ENCODE data around the gene ATP8A2.

The ATP8A2 gene

DNA sequence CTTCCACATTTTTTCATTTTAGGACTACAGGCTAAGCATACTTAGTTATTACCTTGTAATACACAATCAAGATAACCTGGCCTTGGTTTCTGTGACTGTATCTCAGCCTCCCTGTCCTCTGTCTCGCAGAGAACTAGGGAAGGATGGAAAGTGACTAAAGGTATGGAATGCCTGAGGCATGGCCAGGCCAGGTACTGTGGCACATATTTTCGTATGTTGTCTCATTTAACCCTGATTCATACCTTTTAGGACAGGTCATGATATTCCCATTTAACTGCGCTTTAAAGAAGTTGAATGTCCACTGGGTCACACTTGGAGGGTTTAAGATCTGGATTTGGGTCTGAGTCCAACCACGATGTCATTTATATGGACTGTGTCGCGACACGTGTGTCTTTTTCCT lies 357.4 kb downstream of the ATP8A2 start:
- no peak for DNase-seq (ENCODE audit: low read depth, low spot score)

DNA sequence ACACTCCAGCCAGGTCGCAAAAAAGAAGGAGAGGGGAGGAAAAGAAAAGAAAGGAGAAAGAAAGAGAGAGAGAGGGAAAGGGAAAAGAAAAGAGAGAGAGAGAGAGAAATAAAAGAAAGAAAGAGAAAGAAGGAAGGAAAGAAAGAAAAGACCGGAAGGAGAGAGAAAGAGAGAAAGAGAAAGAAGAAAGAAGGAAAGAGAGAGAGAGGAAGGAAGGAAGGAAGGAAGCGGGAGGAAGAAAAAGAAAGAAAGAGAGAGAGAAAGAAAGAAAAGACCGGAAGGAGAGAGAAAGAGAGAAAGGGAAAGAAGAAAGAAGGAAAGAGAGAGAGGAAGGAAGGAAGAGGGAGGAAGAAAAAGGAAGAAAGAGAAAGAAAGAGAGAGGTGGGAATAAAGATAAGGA lies 359.3 kb downstream of the ATP8A2 start:
- DNase-seq (ENCODE audit: low read depth, low spot score), result no peak

DNA sequence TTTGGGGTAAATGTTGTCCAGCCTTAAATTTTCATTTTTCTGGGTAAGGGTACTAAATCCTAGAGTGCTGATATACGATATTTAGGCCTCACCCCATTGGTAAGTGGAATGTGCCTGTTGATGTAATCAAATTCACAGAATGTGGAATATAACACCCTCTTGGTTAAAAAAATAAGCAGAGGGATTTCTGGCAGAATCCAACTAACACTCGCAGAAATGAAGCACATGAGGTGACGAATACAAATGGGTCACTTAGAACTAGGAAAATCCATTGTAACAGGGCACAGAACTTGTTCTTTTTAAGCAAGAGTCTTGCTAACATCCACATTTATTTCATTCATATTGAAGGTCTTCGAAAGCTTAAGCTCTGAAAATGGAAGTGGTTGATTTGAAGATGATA lies 359.8 kb downstream of the ATP8A2 start:
- no peak for DNase-seq (ENCODE audit: low read depth, low spot score)

DNA sequence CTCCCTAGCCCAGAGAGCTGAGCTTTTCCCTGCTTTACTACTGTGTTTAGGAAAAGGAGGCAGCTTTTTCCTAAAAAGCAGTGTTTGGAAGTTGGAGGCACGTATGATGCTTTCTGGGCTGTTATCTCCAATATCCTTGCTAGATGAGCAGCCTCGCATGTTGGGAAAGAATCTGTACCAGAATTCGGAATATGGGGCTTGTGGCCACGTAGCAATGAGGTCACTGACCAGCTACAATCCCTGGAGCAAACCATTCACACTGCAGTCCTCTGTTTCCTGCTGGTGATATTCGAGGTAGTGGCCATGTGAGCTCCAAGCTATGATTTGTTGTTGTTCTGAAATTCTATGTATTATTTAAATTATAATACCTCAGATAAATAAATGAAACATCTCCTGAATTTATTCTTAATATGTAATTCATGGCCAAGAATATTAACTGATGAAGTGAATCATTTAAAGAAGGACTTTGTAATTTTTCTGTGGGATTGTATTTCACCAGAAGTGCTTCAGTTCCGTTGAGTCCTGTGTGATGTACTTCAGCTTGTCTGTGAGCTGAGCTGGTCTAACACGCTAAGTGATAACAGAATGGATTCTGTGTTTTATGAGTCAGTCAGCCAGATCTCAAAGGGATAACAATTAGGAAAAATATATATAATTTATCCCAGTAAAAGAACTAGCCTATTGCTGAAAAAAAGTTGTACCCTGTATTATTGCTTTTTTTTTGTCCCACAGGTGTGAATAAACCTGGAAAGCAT lies 360.5 kb downstream of the ATP8A2 start:
- DNase-seq (ENCODE audit: low read depth, low spot score), result no peak

DNA sequence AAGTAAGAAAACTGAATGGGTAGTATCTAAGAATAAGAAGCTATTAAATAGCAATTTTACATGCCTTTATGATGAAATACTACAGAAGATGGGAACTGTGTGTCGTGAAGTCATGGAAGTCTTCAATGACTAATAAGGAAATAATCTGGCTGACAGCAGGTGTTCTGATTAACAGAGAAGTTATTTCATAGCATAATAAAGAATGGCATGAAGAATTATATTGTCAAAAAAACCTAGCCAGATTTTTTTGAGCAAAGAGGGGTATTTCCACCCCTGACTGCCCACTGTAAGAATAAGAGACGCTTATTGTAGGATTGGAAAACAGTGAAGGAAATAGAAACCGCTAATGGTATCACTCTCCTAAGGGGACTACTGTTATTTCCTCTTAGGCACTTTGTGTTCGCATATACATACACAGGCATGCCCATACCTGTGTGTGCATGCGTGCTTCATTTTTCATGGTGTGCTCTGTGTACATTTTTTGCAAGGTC lies 361.3 kb downstream of the ATP8A2 start:
- DNase-seq (ENCODE audit: low read depth, low spot score), result no peak

DNA sequence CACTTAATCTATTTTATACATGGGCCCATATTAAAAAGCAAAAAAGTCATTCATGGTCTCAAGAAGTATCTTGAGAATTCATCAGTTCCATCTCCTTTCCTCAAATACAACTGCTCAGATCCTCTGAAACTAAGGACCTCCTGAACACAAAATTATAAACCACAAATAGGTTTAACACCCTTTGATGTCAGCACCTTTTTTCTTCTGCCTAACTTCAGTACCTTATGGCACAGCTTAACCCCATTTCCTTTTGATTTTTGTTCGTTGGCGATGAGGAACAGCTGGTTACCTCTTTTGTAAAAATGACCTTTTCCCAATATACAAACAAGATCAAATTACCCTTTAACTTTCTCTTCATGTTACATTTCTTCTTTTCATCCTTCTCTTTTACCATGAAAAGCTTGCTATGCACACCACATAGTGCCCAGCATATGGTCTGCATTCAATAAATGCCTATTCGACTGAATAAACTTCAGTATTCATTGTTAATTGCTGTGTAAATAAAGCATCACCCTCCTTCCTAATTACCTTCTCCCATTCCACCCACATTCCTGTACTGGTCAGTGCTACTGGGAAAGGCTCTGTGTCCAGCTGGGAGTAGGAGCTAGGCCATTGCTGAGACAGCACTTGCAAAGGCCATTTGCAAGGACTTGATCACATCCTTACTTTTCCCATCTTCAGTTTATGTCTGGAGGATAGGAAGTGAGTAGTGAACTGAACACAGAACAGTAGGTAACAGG lies 362.1 kb downstream of the ATP8A2 start:
- DNase-seq (ENCODE audit: low read depth, low spot score), result no peak

DNA sequence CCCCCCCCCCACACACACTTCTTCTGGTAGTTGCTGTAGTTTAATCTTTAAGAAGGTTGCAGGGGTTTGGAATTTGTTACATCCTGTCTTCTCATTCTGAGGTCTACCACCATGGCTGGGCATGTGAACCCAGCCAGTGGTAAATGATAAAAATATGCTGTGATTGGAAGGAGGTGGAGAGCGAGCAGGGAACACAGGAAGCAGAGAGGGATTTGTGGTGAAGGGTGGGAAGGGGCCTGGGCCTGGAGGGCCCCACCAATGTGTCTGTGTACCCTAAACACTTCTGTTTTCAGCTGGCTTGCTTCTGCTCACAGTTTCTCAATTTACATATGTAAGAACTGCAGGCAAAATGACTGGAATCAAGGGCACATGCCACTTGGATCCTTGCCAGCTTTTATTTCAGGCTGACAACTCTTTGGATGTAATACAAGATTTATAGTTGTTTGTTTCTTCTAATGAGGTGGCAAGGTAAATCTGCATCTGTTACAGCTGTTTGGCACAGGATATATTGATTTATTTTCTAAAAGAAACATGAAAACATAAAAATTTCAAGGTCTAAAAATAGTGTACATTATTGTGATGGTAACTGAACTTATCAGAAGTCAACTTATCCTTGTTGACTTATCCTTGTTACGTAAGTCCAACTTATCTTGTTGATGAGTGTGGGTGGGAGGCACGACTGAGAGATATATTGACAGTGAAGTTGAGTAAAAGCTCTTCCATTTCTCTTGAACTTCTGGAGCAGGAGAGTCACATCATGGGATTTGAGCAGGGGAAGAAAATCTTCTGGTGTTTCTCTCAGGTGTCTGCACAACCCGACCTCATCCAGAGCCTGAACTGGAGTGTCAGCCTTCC lies 366.8 kb downstream of the ATP8A2 start:
- no peak for DNase-seq (ENCODE audit: low read depth, low spot score)

DNA sequence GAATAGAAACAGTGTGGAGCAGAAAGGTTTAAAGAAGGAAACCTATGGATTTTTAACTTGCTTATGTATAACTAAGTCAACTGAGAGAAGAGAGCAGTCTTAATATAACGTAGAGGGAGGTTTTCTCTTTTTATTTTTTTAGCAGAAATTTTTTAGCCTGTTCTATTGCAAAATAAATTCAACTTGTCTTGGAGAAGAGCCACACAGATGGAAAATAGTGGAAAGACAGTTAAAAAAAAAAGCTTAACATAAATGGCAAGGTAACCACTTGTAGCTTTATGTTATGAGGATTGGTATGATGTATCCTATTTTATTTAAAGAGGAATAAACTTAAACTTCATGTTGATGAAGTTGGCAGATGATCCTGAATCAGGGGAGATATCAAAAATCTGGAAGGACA lies 367.6 kb downstream of the ATP8A2 start:
- no peak for DNase-seq (ENCODE audit: low read depth, low spot score)

DNA sequence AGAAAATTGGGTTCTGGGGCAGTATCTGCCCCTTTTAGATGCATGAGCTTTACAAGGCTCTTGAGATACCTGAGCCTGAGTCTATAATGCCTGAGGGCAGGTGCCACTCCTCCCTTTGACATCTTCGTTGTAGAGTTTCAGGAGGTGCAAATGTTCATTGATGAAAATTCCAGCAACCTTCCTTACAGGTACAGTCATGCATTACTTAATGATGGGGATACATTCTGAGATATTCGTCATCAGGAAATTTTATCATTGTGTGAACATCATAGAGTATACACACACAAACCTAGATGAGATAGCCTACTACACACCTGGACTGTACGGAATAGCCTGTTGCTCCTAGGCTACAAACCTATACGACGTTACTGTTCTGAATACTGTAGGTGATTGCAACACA lies 370.0 kb downstream of the ATP8A2 start:
- no peak for DNase-seq (ENCODE audit: low read depth, low spot score)

DNA sequence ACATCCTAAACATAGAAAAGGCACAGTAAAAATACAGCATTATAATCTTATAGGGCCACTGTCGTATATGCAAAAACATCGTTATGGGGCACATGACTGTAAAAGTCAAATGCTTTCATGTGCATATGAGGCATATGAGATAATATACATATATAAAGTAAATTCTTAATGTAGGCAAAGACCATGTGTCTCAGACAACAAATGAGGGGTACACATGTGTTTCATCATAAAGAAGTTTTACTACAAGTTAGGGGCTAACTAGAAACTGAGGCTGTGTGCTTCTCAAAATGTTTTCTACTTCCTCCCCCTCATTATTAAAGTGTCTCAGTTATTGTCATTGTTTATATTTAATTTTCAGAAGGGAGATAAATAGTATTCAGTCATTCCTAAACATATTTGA lies 370.4 kb downstream of the ATP8A2 start:
- no peak for DNase-seq (ENCODE audit: low read depth, low spot score)

DNA sequence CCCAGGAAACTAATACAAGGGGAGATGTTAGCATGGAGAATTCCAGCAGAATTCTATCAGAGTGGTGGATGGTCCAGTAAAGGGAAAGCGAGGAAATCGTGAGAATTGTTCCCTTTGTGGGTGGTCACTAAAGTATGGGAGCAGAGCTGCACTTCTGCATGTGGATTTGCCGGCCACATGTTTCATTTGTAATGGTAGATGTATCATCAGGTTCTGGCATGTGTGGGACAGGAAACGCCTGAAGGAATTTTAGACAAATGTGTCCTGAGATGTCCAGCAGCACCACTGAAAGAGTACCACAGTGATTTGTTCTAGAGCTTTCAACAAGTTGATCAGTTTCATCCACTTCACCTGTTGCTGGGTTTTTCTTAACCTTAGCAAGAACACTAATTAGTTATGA lies 371.6 kb downstream of the ATP8A2 start:
- no peak for DNase-seq (ENCODE audit: low read depth, low spot score)

DNA sequence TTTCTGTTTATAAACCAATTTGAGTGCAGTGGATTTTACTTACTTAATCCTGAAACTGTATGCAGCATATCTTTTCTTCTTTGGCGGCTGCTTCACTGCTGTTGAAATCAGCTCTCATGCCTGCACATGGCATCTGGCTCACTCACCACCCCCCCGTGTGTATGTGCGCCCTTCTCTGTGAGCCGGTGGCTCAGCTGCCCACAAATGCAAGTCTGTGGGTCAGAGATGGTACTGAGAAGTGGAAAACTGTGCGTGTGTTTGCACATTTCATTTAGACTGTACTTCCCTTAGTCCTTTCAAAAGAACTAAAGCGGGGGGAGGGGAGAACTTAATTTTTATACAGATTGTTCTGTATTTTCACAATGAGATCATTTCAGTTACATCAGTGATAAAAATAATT lies 372.4 kb downstream of the ATP8A2 start:
- DNase-seq (ENCODE audit: low read depth, low spot score), result no peak

DNA sequence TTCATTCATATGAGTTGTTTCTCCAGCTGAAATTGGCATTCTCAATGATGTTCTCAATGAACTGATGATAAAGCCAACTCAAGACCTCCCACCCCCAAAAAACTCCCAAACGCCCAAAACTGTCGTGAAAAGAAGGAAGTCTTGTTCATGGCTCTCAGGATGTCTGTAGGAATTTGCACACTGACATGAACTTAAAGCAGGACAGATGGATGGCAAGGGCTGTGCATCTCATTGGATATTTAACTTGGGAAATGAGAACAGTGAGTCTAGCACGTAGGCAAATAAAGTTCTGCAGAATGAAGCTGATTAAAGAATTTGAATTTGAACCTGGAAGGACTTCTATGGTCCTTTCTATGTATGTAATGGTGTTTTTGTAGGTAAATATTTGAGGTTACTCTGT lies 374.4 kb downstream of the ATP8A2 start:
- DNase-seq (ENCODE audit: low read depth, low spot score), result no peak

DNA sequence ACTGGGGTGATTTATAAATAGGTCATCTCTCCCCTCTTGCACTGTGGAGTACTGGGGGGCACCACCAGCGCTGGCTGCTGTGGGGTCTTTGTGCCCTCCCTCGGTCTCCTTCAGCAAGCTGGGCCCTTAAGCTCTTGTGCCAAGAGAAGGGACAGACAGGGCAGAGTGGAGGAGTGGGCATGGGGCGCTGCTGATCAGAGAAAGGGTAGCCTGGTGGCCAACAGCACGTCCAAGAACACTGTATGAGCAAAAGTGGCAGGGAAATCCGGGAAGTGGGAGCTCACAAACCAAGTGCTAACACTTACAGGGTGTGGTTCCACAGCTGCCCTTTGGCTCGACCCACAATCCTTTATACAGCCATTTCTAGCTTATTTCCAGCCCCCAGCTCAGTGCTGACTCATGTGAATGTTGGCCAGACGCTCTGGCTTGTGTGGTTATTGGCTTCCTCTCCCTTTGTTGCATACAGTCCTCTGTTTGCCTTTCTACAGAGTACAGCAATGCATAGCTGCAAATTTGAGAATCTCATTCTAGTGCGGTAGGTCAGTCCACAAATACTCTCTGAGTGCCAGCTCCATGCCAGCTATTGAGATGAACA lies 381.3 kb downstream of the ATP8A2 start:
- DNase-seq (ENCODE audit: low read depth, low spot score), result no peak

DNA sequence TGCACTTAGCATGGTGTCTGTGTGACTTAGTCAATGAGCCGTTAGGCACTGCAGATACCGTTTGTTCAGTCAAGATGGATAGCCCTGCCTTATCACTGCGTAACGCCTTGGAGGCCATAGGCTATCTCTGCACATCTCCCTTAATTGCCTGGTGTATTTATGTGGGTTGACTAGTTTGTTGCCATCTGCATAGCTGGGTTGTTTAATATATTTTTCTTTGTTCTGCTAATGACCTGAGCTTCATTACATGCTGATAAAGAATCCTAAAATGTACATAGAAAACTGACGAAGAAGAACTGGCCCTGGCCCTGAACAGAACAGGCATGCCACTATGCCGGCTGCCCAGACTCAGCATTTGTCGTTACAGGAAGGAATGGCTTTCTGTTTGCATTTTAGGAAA lies 382.2 kb downstream of the ATP8A2 start:
- DNase-seq (ENCODE audit: low read depth, low spot score), result no peak

DNA sequence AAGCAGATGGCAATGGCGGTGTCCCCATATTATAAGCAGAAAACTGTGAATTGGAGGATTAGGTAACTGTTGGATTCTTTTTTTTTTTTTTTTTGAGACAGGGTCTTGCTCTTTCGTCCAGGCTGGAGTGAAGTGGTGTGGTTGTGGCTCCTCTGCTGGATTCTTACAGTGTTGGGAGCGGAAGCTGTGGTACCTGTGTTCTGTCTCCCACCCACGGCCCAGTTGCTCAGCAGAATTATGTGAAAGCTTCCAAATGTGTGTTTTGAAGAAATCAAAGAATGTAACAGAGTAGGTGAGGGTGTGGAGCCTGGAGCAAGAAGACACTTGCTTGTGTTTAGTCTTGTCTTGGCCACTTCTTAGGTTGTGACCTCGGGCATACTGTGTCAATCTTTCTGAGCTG lies 384.5 kb downstream of the ATP8A2 start:
- DNase-seq (ENCODE audit: low read depth, low spot score), result no peak

DNA sequence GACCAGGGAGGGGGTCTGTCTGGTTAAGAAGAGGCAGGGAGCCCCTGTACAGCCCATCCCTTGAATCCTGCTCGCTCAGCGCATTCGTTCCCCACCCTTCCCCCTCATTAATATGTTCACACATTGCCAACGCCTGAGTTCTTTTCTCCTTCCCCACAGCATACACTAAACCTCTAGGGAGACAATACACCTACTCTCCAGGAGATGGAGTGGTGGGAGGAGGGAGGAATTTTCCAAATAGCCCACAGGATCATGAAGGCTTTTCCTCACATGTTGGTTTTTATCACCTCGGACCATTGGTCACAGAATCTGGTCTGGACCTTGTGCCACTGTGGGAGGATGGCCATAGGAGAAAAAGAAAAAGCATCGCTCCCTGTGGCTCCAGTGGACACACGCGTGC lies 385.1 kb downstream of the ATP8A2 start:
- DNase-seq (ENCODE audit: low read depth, low spot score), result no peak

DNA sequence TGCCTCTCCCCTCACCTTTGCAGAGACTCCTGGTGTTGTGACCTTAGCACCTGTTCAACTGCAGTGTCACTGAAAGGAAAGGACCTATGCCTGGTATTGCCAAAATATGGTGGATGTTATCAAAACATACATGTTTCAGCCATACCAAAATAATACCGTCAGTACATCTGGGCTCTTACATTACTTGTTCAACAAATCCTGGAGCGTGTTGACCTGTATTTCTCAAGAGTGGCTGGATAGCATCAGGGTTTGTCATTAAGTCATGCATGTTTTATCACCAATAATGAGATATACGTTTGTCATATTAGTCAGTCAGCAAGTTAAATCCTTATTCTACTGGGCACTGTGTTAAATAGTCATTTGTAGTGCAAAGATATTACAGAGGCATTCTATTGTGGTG lies 389.3 kb downstream of the ATP8A2 start:
- no peak for DNase-seq (ENCODE audit: low read depth, low spot score)

DNA sequence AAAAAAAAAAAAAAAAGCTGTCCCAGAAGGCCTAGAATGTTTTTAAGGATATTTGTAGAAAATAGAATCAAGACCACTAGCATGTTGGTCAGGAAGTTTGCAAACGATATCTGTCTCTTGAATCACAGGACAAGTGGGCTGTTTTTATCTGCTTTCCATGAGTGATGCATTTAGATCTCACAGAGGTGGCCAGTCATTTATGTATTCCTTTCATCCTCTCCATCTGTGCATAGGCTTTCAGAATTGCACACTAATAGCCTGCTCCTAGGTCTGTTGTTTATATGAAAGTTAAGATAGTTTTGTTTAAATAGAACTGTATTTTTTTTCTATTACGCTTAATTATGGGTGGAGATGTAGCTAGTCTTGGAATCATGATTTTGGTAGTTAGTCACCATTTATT lies 390.5 kb downstream of the ATP8A2 start:
- DNase-seq (ENCODE audit: low read depth, low spot score), result no peak

DNA sequence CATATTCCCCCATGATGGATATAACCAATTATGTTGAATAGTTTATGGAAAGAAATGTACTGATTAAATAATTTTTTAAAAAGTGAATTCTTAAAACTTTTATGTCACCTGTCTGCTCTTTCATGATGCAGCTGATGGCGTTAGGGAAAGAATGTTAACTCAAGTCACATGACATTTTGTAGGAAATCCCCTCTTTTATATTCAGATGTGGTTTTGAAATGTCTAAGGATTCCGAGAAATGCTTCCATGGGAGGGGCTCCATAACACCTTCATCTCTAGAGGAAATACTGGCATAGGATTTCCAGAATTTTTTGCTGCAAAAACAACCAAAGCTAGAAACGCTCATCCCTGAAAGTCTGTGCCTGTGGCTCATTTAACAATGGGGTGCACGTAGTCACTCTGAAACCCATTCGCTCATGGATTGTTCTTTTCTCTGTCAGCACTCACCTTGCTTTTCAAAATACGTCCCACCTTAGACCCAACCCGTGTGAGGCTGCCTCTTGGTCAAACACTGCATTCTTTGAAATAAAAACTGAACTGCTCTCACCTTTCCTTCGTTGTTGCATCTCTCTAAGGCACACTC lies 391.1 kb downstream of the ATP8A2 start:
- no peak for DNase-seq (ENCODE audit: low read depth, low spot score)

DNA sequence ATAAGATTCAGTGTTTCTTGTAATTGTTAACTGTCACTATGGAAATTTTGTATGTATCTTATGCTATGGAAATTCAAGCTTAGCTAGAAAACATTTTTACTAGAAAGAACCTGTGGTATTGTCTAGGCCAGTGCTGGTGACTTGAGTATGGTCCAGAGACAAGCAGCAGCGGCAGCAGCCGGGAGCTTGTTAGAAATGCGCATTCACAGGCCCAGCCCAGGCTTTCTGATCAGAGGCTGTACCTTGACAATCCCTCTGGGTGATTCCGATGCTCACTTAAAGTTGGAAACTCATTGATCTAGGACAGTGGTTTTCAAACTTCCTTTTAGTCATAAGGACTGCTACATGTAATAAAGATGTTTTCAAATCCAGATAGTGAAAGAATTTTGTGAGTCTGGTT lies 392.6 kb downstream of the ATP8A2 start:
- no peak for DNase-seq (ENCODE audit: low read depth, low spot score)

DNA sequence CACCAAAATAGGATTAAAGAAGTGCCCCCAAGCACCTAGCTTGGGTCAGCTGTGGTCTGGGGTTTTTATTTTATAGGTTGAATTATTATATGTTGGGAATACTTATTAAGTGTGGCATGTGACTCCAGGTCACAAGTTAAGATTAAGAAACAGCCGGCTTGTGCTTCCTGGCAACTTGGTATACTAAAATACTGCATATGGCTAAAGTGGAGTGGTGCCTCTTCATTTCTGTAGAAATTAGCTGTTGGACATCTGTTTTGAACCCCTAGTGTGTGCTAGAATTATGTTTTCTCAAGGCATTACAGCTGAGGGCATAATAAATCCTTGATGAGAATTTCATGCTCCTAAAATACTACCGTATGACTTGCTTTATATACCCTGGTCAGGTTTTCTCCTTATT lies 393.5 kb downstream of the ATP8A2 start:
- DNase-seq (ENCODE audit: low read depth, low spot score), result no peak
